ENCODE measurements around the gene ATP2B1. TPM values are rescaled to one million over a fixed set of nuclear protein-coding genes. Genes with fewer than 3 reads are reported as not detected.

ATP2B1 gene
- total RNA-seq, 1 experiment from 2014 or later, result 48.5 TPM

- Histone ChIP-seq H2AFZ (ENCODE audit: low read length) (no peak overlapping the region), H3K4me3 (ENCODE audit: low read length) (no peak overlapping the region), H3K27me3 (ENCODE audit: low read length) (no peaks in the 10 kb centered on the region), H4K20me1 (ENCODE audit: low read length) (no peaks in the 10 kb centered on the region), H3K36me3 (ENCODE audit: low read depth, low read length) (no peaks in the 10 kb centered on the region), H3K9me2 (replicated peaks; ENCODE audit: low read length) (no peaks in the 10 kb centered on the region), H3K9me3 (ENCODE audit: low read length) (no peaks in the 10 kb centered on the region), H3K79me2 (ENCODE audit: low read length) (no peaks in the 10 kb centered on the region), H3K27ac (ENCODE audit: low read length) (no peak overlapping the region), H3K9ac (ENCODE audit: low read length) (no peak overlapping the region), H3F3A (ENCODE audit: low read length, unreplicated experiment) (no peaks in the 10 kb centered on the region), H3K4me1 (ENCODE audit: insufficient read depth, low read length) (no peaks in the 10 kb centered on the region), H3K4me2 (ENCODE audit: low read length) (no peak overlapping the region)
- DNase-seq (no peak), ATAC-seq (no peak)
- BruUV-seq (replicated peaks), result no TSS peak
- CTCF ChIA-PET, result no interaction called here
- POLR2A ChIA-PET (ENCODE audit: unreplicated experiment), result interaction anchor here (0.6 kb wide), 1 partner anchor 906 kb away, joined by 4 read pairs; no protein-coding TSS in a partner anchor
- intact Hi-C loops (cut with micrococcal nuclease), result no loop called here
- no peak for TF ChIP-seq CTCF (conservative IDR thresholded peaks at IDR 0.05; ENCODE audit: low read depth, low read length)
- TF ChIP-seq EZH2 (IDR thresholded peaks at IDR 0.05; ENCODE audit: low read length, unreplicated experiment), result no peak
- TF ChIP-seq EZH2phosphoT487 (IDR thresholded peaks at IDR 0.05; ENCODE audit: borderline replicate concordance, low read length), result no peak
These were observed 9.3 kb upstream of the ATP2B1 start for GRCh38 chr12:89717759-89718523.

DNA sequence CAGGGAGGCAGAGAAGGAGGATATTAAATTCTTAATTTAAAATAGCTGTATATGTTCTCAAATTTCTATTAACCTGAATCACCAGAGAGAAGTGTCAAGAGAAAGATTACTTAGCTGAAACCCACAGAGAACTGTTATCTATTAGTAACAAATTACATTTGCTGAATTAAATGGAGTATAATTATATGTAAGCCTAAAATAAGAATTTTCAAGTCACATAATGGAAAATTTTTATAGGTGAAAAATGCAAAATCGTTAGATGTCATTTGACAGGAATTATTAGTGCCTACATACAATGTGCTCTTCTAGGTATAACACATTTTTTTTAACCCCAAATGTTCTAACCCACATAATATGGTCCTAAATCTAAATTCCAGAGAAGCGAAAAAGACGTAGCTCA is 4.1 kb upstream of the ATP2B1 start:
- H3K27me3 ChIP-seq (ENCODE audit: low read length), result no peaks in the 10 kb centered on the region

More for the DNA sequence above, 4.1 kb upstream of the ATP2B1 start:
- no peaks in the 10 kb centered on the region for H3K9me3 ChIP-seq (ENCODE audit: low read length)
- POLR2A ChIA-PET (ENCODE audit: unreplicated experiment), result no interaction called here
- no TSS peak for BruUV-seq (replicated peaks)
- CTCF ChIA-PET, result no interaction called here
- H3K79me2 ChIP-seq (ENCODE audit: low read length), result peaks cover 19% of the 10 kb centered on the region
- intact Hi-C loops (cut with micrococcal nuclease), result no loop called here
- H2AFZ ChIP-seq (ENCODE audit: low read length), result no peak overlapping the region
- DNase-seq, result no peak
- no peak for ATAC-seq
- peaks cover 3% of the 10 kb centered on the region for H4K20me1 ChIP-seq (ENCODE audit: low read length)
- no peak overlapping the region for H3K9ac ChIP-seq (ENCODE audit: low read length)
- H3K4me3 ChIP-seq (ENCODE audit: low read length), result no peak overlapping the region
- no peak overlapping the region for H3K4me2 ChIP-seq (ENCODE audit: low read length)
- peaks cover 15% of the 10 kb centered on the region for H3K4me1 ChIP-seq (ENCODE audit: insufficient read depth, low read length)
- H3F3A ChIP-seq (ENCODE audit: low read length, unreplicated experiment), result no peaks in the 10 kb centered on the region
- no peaks in the 10 kb centered on the region for H3K9me2 ChIP-seq (replicated peaks; ENCODE audit: low read length)
- H3K27ac ChIP-seq (ENCODE audit: low read length), result no peak overlapping the region
- no peaks in the 10 kb centered on the region for H3K36me3 ChIP-seq (ENCODE audit: low read depth, low read length)
- TF ChIP-seq CTCF (conservative IDR thresholded peaks at IDR 0.05; ENCODE audit: low read depth, low read length) (no peak), EZH2phosphoT487 (IDR thresholded peaks at IDR 0.05; ENCODE audit: borderline replicate concordance, low read length) (no peak), EZH2 (IDR thresholded peaks at IDR 0.05; ENCODE audit: low read length, unreplicated experiment) (no peak)
